GM19455 (cell line): ENCODE data around the gene KCNG2.

Source experiments
- ATAC-seq: cut with Tn5 transposase; IDR thresholded peaks from one replicate; pipeline ENCODE4 v1.9.1; 2021; ENCODE audit not compliant: unreplicated experiment

The KCNG2 gene

DNA sequence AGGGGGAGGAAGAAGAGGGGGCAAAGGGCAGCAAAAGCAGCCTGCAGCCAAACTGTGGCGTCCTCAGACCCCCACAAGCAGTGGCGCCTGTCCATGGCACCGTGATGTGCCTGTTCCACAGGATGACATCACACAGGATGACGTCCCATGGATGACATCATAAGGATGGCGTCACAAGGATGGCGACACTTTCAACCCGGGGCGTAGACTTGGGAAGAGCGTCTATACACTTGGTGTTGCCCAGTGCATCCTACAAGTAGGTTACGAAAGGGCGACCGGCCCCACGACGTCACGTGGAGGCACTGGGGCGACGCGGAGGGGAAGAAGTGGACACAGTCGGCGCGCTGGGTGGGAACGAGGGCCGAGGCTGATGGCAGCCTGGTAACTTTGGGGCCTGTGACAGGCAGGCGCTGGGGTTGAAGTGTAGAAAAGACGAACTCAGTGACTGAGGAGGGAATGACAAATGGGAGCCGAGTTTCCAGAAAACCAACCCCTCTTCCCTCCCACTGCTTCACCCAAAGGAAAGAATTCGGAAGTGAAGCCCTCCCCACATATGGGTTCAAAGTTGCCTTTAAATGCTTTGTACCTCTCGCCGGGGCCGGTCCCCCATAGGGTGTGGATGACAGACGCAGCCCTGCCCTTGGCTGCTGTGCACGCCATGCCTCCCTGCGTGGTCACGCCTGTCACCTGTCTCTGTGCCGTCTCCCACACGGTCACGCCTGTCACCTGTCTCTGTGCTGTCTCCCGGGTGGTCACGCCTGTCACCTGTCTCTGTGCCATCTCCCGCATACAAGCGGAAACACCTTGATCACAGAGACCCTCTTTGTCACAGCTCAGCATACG, 13.4 kb upstream of the KCNG2 start:
- no peak for ATAC-seq

DNA sequence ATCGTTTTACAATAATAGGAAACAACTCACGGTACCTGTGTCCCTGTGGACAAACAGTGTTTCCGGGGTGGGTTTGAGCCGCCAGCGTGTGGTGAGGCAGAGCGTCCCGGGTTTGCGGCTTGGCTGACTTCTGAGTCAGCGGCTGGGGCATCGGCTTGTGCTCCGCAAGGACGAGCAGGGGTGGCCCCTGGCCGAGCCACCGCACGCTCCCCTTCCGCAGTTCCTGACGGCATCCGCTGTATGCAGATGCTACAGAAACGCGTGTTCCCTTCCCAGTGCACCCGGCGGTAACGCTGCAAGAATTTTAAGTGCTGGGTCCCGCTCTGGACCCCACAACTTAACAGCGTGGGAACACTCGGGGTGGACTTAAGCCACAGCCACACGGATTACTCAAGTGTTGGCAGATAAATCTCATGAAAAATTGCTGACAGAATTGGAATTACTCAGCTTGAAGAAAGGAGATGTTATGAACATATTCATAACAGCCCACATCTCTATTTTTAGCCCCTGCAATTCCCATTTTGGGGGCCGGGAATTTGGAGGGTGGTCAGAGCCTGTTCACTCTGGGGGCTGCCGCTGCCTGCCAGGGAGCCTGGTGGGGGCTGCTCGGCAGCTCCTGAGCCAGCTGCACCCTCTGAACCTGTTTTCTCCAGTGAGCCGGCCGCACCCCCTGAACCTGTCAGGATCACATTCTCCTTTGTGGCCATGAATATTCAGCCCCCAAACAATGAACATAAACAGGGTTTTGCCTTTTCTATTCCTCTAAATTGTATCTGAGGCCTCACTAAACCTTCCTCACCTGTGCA, 12.6 kb upstream of the KCNG2 start:
- no peak for ATAC-seq

DNA sequence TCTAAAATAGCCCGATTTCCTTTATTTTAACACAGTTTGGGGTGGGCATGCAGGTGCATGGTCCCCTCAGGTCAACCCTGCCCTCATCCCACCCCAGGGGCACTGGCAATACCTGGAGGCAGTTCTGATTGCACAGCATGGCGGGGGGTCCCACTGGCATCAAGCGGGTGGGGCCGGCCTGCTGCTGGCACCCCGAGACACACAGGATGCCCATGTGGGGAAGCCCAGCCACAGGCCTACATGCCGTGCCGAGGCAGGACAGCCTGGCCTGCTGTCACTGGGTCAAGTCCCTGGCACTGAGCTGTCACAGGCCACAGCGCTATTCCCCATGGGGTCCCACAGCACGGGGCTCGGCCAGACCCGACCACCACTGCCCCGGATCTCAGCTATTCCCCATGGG, 11.9 kb upstream of the KCNG2 start:
- no peak for ATAC-seq

DNA sequence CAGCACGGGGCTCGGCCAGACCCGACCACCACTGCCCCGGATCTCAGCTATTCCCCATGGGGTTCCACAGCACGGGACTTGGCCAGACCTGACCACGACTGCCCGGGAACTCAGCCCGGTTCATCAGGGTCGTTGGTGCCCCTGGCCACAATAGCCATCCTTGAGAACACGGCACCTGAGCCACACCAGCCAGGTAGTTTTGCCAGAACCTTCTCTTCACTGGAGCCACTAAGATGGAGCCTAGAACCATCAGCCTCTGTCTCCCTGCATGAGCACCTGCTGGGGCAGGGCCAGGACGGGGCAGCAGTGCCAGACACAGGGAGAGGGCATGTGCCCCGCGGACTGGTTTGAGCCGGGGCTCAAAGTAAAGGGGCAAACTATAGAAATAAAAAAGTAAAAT, 11.4 kb upstream of the KCNG2 start:
- ATAC-seq = no peak

DNA sequence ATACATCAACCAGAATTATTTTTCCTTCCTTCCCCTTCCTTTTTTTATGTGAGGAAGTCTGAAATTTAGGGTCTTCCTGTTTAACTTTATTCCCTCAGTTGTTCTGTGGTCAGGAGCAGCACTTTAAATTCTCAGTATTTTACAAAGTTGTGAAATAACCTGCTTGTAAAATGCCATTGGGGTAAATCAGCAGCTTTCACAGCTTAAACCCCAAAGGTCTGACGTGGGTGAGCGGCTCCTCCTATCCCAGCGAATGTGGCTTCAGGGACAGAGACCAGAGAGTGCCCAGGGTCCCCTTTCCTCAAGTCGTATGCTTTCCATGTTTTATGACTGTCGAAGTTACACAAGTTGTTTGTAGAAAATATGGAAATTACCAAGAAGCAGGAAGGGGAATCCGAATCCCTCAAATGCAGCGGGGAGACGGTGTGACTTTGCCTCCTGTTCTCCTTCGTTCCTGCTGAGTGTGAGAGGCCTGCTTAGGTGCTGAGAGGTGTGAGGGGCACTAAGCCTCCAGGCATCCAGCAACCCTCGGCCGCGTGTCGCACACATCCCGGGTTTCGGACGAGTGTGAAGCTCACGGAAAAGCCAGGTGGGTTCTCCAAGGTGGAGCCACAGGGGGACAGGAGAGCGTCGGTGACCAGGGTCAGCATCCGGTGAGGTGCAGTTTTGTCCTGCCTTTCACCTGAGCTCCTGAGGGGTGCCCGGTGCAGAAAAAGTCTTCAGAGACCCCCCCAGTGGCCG, 10.8 kb upstream of the KCNG2 start:
- ATAC-seq = no peak

DNA sequence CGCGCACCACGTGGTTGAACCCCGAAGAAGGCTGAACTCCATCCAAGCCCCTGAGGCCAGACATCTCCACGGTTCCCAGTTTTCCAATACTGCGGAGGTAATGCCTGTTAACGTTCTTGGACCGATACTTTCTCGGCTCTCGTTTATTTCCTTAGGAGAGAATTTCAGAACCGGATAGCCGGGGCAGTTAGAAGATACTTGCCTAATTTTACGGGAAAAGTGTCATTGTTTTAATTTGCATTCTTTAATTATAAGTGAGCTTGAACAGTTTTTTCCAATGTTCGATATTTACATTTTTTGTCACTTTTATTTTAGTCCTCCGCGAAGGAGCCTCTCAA, 10.2 kb upstream of the KCNG2 start:
- ATAC-seq = no peak

DNA sequence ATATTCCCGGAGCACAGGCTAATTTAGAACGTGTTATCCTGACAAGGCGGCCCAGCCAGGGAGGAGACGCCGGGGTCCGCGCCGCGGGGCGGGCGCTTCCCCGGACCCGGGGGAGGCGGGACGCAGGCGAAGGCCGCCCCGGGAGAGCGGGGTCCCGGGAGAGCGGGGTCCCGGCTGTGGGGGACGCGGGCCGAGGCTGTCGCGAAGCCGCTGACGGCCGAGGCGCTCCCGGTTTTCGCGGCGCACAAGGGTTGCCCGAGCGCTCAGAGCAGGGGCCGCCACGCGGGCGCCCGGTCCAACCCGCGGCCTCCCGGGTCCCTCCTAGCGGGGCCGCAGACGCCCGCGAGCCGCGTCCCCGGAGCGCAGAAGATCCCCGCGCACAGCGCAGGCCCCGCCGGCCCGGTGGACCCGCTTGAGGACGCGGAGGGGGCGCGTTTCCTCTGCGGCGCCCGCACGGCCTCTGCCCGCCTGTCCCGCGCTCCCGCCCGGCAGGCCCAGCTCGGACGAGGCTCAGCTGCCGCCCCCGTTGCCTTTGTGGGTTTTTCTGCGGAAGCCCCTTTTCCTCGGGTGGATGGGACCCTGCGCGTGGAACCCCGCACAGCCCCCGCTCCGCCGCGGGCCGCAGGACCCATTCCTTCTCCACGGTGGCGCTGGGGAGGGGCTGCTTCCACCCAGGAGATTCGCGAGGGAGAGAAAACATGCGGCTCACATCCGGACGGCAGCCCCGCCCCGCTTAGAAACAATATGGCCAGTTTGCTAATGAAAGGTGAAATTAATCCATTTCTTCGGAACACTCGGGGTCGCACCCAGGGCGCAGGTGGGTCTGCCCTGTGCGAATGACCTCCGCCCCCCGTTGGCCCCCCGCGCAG, 9.6 kb upstream of the KCNG2 start:
- ATAC-seq = no peak

DNA sequence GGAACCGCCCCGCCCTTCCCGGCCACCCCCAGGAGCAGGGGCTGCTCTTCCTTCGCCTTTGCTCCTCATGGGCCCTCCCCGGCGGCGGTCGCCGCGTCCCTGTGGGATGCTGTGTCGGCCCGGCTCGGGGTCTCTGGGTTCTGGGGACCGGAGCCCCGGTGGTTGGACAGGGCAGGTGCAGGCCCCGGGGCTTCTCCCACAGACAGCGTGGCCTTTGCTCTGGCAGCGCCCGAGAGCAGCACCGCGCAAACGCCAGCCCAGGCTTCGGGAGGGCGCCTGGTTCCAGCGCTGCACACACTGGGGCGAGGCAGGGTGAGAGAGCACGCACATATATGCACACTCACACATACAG, 9.0 kb upstream of the KCNG2 start:
- ATAC-seq = no peak

DNA sequence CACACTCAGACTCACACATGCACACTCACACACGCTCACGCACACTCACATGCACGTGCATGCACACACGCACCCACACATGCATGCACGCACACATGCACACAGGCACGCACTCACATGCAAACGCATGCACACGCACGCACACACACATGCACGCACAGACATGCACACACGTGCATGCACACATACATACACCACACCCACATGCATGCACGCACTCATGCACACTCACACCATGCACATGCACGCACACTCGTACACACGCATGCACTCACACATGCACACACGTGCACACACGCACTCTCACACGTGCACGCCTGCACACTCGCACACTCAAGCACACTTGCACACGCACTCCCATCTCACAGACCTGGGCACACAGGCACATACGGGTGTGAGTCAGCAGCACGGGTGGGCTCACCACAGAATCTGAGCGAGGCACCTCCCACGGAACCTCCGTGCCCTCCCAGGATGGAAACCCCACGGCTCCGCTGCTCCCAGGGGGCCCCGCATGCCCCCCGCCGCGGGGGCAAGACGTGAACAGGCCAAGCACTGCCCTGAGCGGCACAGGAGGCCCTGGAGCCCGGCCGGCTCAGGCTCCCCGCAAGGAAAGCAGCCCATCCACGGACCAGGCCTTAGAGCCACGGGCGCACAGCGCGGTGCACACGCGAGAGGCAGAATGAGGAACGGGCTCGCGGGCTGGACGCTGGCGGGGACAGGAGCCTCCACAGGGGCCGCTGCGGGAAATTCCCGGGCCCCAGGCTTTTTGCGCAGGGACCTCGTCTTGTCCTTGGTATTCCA, 8.4 kb upstream of the KCNG2 start:
- no peak for ATAC-seq

DNA sequence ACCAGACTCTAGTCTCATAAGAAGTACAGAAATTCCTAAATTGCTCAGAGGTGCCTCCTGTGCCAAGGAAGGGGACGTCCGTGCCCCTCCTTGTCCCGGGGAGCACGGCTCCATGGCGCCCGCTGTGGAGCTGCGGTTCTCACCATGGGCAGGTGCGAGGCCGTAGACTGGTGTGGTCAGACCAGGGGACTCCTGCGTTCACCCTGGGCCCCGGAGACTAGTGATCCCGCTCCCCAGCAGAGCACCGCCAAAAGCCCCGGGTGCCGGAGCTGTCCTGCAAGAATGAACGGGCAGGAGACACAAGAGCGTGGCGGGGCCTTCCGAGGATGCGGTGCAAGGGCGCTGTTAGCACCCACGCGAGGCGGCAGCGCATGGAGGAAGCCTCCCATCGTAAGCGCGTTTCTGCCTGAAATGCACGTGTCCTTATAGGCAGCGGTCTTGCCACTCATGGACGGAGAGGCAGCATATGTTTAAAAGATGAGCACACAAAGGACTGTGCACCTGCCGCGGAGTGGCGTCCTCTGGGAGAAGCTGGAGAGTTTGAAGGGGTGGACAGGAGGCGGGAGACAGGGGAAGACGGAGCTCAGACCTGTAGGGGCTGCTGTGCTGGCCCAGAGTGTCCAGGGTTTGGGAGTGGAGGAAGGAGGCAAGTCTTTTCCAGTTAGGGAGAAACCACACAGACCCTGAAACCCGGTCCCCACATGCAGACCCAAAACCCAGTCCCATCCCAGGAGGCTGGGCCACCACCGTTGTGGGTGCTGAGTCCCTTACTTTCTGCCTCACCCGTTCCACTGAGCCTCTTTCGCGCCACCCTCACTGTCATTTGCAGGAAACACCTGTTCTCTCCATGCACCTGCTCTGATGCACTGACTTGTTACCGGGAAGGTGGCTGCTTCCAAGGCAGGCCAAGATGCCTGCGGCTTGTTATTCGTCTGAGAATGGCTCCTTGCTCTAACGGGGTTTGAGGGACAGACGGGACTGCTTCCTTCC, 7.5 kb upstream of the KCNG2 start:
- ATAC-seq = no peak

DNA sequence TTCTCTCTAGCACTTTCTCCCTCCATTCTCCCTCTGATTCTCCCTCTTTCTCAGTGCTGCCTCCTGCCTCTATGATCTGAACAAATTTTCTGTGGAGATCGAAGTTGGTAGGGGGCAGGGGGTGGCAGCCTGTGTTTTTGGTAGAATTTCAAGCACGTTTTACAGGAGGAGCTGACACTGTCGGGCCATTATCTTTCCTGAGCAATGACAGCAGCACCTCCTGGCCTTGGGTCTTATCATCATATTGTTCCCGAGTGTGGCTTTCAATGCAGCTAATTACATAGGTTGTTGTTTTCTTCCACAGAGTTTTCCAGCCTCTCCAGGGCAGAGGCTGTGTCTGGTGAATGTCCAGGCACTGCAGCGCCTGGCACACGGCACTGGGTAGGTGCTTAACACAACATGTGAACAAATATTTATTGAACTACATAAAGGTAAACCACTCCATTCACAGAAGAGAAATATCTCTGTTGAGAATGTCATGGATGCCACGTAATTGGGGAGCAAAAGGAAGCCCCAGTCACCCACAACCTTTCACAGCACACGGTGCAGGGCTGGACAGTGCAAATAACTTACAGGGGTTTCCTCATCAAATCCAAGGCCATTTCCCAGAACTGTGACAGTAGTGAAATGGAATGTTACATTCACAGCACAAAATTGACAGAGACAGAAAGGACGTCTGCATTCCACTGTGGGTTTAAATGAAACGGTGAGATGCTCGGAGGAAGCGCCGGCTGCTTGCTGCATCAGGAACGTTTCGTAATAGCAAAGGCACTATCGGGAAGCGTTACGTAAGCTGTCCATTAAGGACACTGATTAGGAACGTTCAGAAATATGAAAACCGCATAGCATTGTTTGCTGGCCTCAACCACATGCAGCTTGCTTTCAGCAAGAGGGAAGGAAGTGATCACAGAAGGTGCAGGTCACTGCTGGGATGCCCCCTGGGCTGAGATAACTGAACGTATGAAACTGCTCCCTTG, 6.5 kb upstream of the KCNG2 start:
- no peak for ATAC-seq

DNA sequence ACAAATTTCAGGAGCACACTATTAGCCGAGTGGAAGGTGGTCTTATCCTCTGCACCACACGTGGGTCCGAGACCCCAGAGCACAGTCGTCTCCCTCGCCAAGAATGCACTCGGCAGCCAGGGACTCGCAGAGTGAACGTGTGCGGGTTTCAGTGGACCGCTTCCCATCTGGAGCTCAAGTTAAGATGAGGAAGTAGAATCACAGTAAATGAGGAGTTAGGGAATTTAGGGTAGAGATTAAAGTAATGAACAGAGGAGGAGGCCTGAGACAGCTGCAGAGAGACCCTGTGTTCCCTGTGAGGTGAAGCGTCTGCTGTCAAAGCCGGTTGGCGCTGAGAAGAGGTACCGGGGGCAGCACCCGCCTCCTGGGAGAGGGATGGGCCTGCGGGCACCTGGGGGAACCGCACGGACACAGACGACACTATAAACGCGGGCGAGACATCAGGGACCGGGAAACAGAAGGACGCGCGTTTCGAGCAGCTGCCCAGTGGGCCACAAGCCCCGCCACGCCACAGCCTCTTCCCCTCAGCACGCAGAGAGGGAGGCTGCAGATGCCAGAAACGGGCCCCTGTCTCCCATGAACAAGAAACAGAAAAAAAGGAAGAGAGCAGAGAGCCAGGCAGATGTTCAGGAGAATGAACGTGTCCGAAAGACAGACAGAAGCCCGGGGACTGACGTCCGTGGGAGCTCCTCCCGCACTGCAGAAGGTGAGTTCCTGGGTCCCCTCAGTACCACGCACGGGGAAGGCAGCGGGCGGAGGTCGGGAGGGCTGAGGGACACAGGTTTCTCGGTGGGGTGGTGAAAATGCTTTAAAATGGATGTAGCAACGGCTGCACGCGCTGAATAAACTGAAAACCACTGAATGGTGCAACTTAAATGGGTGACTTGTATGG, 5.4 kb upstream of the KCNG2 start:
- no peak for ATAC-seq

DNA sequence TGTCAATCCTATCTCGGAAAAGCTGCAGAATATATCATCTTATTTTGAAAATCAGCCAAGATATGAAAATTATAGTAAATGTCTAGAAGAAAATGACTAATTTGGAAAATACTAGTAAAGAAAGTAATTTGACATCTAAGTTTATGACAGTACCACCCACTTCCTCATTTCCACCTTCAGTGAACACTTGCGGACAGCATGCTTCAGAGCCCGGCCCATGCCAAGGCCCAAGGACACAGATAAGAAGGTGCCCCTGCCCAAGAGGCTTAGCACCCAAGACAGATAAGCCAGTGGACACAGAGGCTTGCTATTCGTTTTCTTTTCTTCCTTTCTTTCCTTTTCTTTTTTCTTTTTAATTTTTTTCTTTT, 4.8 kb upstream of the KCNG2 start:
- no peak for ATAC-seq

DNA sequence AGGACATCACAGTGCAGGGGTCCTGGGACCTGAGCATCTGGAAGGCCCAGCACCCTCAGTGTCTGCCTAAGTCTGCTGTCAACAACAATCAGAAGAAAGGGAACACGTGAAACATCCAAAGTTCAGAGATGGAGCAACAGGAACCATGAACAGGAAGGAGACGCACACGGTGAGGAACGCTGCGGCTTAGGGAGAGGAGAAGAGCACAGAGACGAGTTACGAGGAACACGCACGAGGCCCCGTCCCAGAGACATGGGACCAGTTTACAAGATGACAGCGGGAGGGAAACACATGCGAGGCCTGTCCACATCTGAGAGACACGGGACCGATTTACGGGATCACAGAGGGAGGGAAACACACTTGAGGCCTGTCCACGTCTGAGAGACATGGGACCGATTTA, 2.9 kb upstream of the KCNG2 start:
- ATAC-seq = no peak

DNA sequence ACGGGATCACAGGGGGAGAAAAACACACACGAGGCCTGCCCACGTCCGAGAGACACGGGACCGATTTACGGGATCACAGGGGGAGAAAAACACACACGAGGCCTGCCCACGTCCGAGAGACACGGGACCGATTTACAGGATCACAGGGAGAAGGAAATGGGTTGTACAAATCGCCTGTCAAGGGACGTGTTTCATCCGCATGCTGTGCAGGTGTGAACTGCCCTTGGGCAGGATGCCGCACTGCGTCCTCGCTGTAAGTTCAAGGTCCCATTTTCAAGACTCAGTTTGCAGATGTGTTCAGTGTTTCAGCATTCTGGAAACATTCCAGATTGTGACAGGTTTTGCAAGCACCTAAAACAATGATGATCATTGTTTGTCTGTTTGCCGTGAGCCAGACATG, 2.3 kb upstream of the KCNG2 start:
- ATAC-seq = no peak

DNA sequence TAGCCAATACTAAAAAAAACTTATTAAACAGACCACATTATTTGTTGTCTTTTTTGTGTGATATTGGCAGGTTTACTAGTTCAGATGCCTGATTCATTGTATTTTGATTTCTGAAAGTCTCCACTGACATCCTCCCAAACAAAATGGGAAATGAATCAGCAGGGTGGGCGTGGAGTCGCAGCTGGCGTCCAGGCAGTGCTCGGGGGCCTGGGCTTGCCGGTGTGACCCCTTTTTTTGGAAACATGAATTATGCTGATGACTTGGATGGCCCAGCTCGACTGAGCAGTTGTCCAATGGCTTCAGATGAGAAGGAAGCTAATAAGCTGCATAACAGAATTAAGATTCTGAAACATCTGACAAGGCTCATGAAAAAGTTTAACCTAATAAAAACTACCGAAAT, 1.7 kb upstream of the KCNG2 start:
- no peak for ATAC-seq
